GM21825 (cell line): ENCODE results near the gene DUSP15.
"Not testable (repeated sequence)": the region's sequence is repeated elsewhere in the genome, so short reads cannot be mapped to it uniquely, and the experiment has no call there.

Experiments used
- ATAC-seq: cut with Tn5 transposase; IDR thresholded peaks from one replicate; pipeline ENCODE4 v1.9.1; 2021; ENCODE audit warnings: mild to moderate bottlenecking, moderate library complexity; ENCODE audit not compliant: unreplicated experiment

DUSP15 gene

GRCh38 chr20:31840906-31841816, 29.2 kb downstream of the DUSP15 start:
- ATAC-seq, result no peak

GRCh38 chr20:31839782-31840487, 30.4 kb downstream of the DUSP15 start:
- ATAC-seq, result no peak

GRCh38 chr20:31838646-31839292, 31.6 kb downstream of the DUSP15 start:
- ATAC-seq, result no peak

- ATAC-seq, result no peak
These were observed 32.4 kb downstream of the DUSP15 start for GRCh38 chr20:31837896-31838397.

- no peak for ATAC-seq
These were observed 33.3 kb downstream of the DUSP15 start for GRCh38 chr20:31836853-31837608.

DNA sequence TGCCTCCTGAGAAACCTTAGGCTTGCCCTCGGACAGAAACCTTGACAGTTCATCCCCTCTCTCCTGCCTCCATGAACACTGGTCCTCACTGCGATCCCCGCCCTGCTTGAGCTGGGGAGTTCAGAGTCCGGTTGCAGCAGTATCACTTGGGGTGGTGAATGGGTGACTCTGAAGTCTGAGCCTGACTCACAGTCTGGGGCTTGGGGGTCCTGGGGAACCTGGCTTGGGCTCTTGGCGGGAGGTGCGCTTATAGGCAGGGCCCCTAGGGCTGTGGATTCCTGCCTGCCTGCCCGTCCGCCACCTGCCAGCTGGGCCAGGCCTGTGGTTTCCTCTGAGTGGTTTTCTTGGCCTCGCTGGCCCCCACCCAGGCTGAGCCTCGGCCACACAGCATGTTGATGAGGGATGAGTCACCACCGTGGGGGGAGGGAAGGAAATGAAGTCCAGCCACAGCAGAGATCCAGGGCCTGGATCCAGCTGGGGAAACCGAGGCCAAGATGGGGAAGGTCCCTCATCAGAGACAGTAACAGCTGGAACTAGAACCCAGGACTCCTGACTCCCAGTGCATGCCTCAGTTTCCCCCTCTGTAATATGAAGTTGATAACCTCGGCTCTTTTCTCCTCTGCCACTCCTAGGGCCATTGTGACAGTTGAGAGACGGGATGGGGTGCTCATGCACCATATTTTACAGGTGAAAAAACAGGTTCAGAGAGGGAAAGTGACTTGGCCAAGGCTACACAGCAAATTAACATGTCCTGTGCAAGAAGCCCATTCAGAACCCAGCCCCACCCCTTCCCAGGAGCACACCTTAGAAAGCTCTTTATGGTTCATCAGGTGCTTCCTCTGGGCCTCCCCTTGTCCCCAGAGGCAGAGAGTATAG, 34.1 kb downstream of the DUSP15 start:
- peak; percentile 82 for ATAC-seq

- ATAC-seq, result peak; percentile 6
These were observed 34.8 kb downstream of the DUSP15 start for GRCh38 chr20:31835554-31835953.

- ATAC-seq, result no peak
These were observed 36.3 kb downstream of the DUSP15 start for GRCh38 chr20:31833931-31834521.

- no peak for ATAC-seq
These were observed 37.0 kb downstream of the DUSP15 start for GRCh38 chr20:31833130-31833930.

GRCh38 chr20:31831771-31832306, 38.5 kb downstream of the DUSP15 start:
- no peak for ATAC-seq

GRCh38 chr20:31831211-31831610, 39.1 kb downstream of the DUSP15 start:
- no peak for ATAC-seq

GRCh38 chr20:31830406-31830981, 39.8 kb downstream of the DUSP15 start:
- ATAC-seq, result no peak

DNA sequence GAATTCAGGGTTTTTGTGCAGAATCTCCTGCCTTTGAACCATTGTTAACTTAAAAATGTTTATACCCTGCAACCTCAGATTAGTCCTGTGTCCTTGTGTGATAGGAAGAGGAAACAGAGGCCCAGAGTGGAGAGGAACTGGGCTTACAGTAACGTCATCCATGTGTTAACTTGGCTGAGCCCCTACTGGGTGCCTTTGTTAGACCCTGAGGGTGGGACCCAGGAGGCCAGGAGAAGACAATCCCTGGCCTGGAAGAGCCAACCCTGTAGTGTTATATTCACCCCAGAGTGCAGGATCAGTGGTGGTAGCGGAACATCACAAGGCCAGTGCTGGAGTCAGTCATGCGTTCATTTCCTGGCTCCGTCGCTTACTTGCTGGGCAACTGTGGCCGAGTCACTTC, 40.6 kb downstream of the DUSP15 start:
- ATAC-seq, result no peak

DNA sequence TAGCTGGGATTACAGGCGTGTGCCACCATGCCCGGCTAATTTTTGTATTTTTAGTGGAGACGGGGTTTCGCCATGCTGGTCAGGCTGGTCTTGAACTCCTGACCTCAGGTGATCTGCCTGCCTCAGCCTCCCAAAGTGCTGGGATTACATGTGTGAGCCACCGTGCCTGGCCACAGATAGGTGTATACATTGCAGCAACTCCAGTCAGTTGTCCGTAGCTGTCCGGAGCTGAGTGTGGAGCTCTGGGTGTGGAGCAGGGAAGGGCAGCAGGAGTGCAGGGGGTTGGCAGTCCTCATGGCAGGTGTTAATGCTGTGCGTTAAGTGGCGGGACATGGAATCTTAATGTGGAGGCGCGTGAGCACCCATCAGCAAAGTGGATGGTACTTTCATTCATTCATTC, 42.3 kb downstream of the DUSP15 start:
- not testable (repeated sequence) for ATAC-seq

DNA sequence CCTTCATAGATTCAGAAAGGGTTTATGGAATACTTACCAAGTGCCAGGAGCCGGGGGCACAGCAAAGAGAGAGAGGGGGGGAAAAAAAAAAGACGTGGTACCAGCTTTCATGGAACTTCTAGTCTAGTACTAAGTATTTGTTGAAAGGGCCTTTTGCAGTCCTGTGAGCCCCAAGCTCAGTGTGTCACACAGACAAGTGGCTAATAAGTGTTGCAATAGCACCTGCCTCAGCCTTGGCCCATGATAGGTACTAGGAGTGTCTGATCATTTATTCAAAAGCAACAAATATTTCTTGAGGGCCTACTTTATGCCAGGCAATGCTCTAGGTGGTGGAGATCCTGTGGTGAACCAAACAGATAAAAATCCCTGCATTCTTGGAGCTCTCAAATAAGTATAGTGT, 43.3 kb downstream of the DUSP15 start:
- no peak for ATAC-seq

DNA sequence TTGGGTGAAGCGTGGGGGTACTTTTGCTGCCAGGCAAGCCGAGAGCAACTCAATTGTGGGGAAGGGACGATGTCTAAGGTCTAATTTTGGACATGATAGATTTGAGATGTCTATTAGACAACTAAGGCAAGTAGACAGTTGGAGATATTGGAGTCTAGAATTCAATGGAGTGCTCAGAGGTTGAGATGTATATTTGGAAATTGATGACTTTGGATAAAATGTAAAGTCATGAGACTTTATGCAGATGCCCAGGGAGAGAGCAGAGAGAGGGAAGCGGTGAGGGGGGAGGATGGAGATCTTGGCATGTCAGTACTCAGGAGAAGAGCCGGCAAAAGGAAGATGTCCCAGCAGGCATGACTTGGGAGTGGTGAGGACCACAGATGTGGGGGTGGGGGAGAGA, 44.3 kb downstream of the DUSP15 start:
- ATAC-seq, result no peak

- no peak for ATAC-seq
These were observed 45.6 kb downstream of the DUSP15 start for GRCh38 chr20:31824554-31825313.
